Body of pancreas (tissue), 4 donors: Measurements from ENCODE around the gene PEX14. TPM values are rescaled to one million over a fixed set of nuclear protein-coding genes. Genes with fewer than 3 reads are reported as not detected.

Source experiments
- ATAC-seq: fragments of 150-250 bp; one replicate; pipeline ENCODE4 v1.9.1; 2016
- DNase-seq, 4 donors: peaks; one replicate each; pipeline ENCODE4 v3.0.0-alpha.2; 2019
- H3K27ac ChIP-seq, 4 donors: fragments of 200-600 bp; sonication (generic); 1 replicate in 3 of 4; 2 replicates in 1 of 4; pipeline versions ENCODE4 v1.5.1 to v1.6.1; 2016 to 2019; ENCODE audit warnings: mild to moderate bottlenecking in 1 of 4, mixed read lengths in 1 of 4, moderate library complexity in 1 of 4
- H3K27me3 ChIP-seq, 2 donors: fragments of 200-600 bp; sonication (generic); one replicate each; pipeline ENCODE4 v1.6.0; 2016; ENCODE audit warnings: mild to moderate bottlenecking in 1 of 2
- H3K36me3 ChIP-seq, 2 donors: fragments of 200-600 bp; sonication (generic); replicated peaks in 1 of 2; 2 replicates each; pipeline ENCODE4 v1.5.1; 2016; ENCODE audit warnings: low read depth in 2 of 2; ENCODE audit not compliant: insufficient read depth in 1 of 2
- H3K4me1 ChIP-seq: fragments of 200-600 bp; sonication (generic); one replicate; pipeline ENCODE4 v1.6.0; 2016
- H3K4me3 ChIP-seq, 2 donors: fragments of 200-600 bp; sonication (generic); 1 replicate in 1 of 2; 2 replicates in 1 of 2; pipeline ENCODE4 v1.5.1; 2016 to 2019
- H3K9me3 ChIP-seq, 3 donors: fragments of 200-600 bp; sonication (generic); 1 replicate in 2 of 3; 2 replicates in 1 of 3; pipeline ENCODE4 v1.5.1; 2016
- POLR2A ChIP-seq, 3 donors: fragments of 450-650 bp; IDR thresholded peaks; one replicate each; pipeline ENCODE4 v1.6.1; 2016; ENCODE audit warnings: antibody characterized with exemption in 3 of 3, mild to moderate bottlenecking in 2 of 3
- WGBS, 2 donors: methylation state at CpG; one replicate each; pipeline ENCODE4 v1.1.5; 2017; 5-methylcytosine and 5-hydroxymethylcytosine counted together
- intact Hi-C: fragments of 100-400 bp; cut with DNase I; formaldehyde crosslinking; loops from one replicate; pipeline ENCODE4 v1.15.1; 2023
- total RNA-seq, 2 donors: library from RNA; depleted of rRNA; stranded (reverse); fragments of >200 nt; gene quantifications; one replicate each; pipeline ENCODE4 v1.1.0, GENCODE V29; 2016
- TF ChIP-seq, protein P1 (sequence below), 7 experiments: fragments of 450-650 bp in 4 of 7; fragments of 200-600 bp in 3 of 7; sonication (generic) in 3 of 7; IDR thresholded peaks; one replicate each; pipeline ENCODE4 v1.5.1; 2016 to 2019; ENCODE audit warnings: antibody characterized with exemption in 7 of 7

The PEX14 gene
- total RNA-seq, 2 donors from 2014 or later, result 8.6 to 8.8 TPM

DNA sequence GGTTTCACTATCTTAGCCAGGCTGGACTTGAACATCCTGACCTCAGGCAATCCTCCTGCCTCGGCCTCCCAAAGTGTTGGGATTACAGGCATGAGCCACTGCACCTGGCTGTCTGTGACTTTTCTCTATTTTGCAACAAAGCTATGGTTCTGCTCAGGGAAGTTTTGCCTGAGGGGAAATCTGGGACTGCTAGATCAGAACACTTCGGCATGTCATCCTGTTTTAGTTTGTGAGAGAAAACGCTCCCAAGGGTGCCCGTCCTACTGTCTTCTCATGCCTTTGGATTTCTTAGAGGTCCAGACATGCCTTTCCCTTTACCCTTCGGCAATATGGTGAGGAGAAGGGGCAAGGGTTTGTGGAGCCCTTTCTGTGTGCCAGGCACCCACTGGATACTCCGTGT lies 30.5 kb upstream of the PEX14 start:
- TF ChIP-seq POLR2A (IDR thresholded peaks at IDR 0.05), result no peak
- TF ChIP-seq, protein P1, sequence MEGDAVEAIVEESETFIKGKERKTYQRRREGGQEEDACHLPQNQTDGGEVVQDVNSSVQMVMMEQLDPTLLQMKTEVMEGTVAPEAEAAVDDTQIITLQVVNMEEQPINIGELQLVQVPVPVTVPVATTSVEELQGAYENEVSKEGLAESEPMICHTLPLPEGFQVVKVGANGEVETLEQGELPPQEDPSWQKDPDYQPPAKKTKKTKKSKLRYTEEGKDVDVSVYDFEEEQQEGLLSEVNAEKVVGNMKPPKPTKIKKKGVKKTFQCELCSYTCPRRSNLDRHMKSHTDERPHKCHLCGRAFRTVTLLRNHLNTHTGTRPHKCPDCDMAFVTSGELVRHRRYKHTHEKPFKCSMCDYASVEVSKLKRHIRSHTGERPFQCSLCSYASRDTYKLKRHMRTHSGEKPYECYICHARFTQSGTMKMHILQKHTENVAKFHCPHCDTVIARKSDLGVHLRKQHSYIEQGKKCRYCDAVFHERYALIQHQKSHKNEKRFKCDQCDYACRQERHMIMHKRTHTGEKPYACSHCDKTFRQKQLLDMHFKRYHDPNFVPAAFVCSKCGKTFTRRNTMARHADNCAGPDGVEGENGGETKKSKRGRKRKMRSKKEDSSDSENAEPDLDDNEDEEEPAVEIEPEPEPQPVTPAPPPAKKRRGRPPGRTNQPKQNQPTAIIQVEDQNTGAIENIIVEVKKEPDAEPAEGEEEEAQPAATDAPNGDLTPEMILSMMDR (IDR thresholded peaks at IDR 0.05), result no peak
- intact Hi-C loops, result no loop called here
- Histone ChIP-seq H3K9me3 (no peaks in the 10 kb centered on the region), H3K4me1 (no peaks in the 10 kb centered on the region), H3K36me3 (no peaks in the 10 kb centered on the region), H3K27me3 (no peaks in the 10 kb centered on the region), H3K27ac (no peak overlapping the region), H3K4me3 (no peak overlapping the region)
- DNase-seq, result no peak
- no peak for ATAC-seq
- WGBS, 2 donors, result 93 to 95% methylated on average over 5 to 6 of the region's 6 CpGs

DNA sequence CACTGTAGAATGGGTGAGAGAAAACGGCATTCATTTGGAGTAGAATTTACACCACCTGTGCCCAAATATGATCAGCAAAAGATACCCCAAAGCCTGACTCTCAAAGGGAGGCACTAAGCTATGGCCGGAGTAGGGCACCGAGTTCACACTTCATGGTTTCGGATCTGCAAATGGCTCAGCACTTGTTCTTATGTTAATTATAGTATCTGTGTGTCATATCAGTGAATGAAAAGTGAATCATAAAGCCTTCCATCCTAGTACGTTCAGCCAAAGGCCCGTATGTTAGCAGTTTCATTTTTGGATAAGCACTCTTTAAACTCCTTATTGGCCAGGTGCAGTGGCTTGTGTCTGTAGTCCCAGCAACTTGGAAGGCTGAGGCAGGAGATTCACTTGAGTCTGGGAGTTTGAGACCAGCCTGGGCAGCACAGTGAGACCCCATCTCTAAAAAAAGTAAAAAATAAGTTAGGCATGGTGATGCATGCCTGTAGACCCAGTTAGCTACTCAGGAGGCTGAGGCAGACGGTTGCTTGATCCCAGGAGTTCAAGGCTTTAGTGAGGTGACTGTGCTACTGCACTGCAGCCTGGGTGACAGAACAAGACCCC lies 29.9 kb upstream of the PEX14 start:
- intact Hi-C loops, result no loop called here
- 83 to 86% methylated on average over 7 of the region's 7 CpGs for WGBS, 2 donors
- H3K27me3 ChIP-seq, result no peaks in the 10 kb centered on the region
- no peak for TF ChIP-seq POLR2A (IDR thresholded peaks at IDR 0.05)
- TF ChIP-seq, protein P1 (IDR thresholded peaks at IDR 0.05), result no peak
- H3K27ac ChIP-seq, result no peak overlapping the region
- DNase-seq (no peak), ATAC-seq (no peak)
- no peaks in the 10 kb centered on the region for H3K4me1 ChIP-seq
- no peaks in the 10 kb centered on the region for H3K9me3 ChIP-seq
- H3K36me3 ChIP-seq, result no peaks in the 10 kb centered on the region
- H3K4me3 ChIP-seq, result no peak overlapping the region

DNA sequence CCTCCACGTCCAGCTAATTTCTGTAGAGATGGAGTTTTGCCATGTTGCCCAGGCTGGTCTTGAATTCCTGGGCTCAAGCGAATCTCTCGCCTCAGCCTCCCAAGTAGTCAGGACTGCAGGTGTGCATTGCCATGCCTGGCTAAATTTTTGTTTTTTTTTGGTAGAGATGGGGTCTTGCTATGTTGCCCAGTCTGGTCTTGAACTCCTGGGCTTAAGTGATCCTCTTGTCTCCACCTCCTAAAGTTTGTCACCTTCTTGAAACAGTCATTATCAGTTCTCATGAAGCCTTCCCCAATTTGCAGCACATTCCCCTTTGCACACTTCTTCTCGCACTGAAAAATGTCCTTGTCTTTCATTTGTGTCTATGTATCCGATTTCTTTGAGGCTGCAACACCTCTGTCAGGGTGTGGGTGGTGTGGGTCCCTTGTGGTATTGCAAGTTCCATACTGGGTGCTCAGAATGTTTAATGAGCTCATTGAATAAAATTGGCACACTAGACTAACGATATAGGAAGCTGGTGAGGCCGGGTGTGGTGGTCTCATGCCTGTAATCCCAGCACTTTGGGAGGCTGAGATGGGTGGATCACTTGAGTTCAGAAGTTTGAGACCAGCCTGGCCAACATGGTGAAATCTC lies 27.8 kb upstream of the PEX14 start:
- no peaks in the 10 kb centered on the region for H3K4me1 ChIP-seq
- no peak overlapping the region for H3K27ac ChIP-seq
- H3K36me3 ChIP-seq, result no peaks in the 10 kb centered on the region
- DNase-seq (no peak), ATAC-seq (no peak)
- intact Hi-C loops, result no loop called here
- no peaks in the 10 kb centered on the region for H3K9me3 ChIP-seq
- TF ChIP-seq POLR2A (IDR thresholded peaks at IDR 0.05), result no peak
- TF ChIP-seq, protein P1 (IDR thresholded peaks at IDR 0.05), result no peak
- no peak overlapping the region for H3K4me3 ChIP-seq
- H3K27me3 ChIP-seq, result no peaks in the 10 kb centered on the region
- WGBS, 2 donors, result 96 to 97% methylated on average over 7 of the region's 7 CpGs

DNA sequence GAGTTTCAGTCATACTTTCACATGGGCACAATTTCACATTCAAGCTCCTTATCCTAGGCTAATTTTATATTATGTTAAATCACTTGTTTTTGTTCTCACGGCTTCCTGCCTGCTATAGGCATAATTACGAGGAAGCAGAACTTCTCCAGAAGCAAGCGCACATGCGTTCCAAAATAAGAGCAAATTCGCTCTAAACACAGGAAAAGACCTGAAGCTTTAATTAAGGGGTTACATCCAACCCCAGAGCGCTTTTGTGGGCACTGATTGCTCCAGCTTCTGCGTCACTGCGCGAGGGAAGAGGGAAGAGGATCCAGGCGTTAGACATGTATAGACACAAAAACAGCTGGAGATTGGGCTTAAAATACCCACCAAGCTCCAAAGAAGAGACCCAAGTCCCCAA lies 25.0 kb upstream of the PEX14 start, which contains the start of gene CORT:
Gene CORT, plus strand, starts transcription at position 281 of the 400 bp plus-strand sequence. CDS start 193 bp downstream, outside the sequence.
- intact Hi-C loops, result no loop called here
- Histone ChIP-seq H3K9me3 (no peaks in the 10 kb centered on the region), H3K27me3 (no peaks in the 10 kb centered on the region), H3K4me3 (no peak within 1 kb of the TSS), H3K27ac (no peak within 1 kb of the TSS), H3K4me1 (no peaks in the 10 kb centered on the region), H3K36me3 (no peaks in the 10 kb centered on the region)
- TF ChIP-seq POLR2A (IDR thresholded peaks at IDR 0.05), result no peak
- TF ChIP-seq, protein P1 (IDR thresholded peaks at IDR 0.05), result no peak
- WGBS, 2 donors, result 90 to 91% methylated on average over 10 of the region's 10 CpGs
- ATAC-seq (no peak), DNase-seq (no peak)
